Measurements from ENCODE around the gene ELFN2. TPM values are rescaled to one million over a fixed set of nuclear protein-coding genes. Genes with fewer than 3 reads are reported as not detected.

The ELFN2 gene
- total RNA-seq, 4 donors from 2014 or later = 0.10 to 0.59 (median 0.31) TPM

DNA sequence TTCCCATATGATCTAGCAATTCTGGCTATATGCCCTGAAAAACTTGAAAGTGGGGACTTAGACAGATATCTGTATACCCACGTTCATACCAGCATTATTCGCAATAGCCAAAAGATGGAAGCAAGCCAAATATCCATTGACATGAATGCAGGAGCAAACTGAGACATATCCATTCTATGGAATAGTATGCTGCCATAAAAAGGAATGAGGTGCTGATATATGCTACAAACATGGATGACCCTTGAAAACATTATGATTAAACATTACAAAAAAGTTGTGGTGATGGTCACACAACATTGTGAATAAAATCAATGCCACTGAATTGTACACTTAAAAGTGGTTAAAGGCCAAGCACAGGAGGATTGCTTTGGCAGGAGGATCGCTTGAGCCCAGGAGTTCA lies 33.4 kb upstream of the ELFN2 start:
- DNase-seq (ENCODE audit: low spot score in 2 of 2) = no peak
- no peaks in the 10 kb centered on the region for H3K9me3 ChIP-seq
- no peak overlapping the region for H3K4me3 ChIP-seq
- H3K4me1 ChIP-seq = no peaks in the 10 kb centered on the region
- no peaks in the 10 kb centered on the region for H3K36me3 ChIP-seq
- peaks cover 44% of the 10 kb centered on the region for H3K27me3 ChIP-seq
- TF ChIP-seq EP300 (IDR thresholded peaks at IDR 0.05) (no peak), POLR2A (IDR thresholded peaks at IDR 0.05) (no peak), POLR2AphosphoS5 (IDR thresholded peaks at IDR 0.05) (no peak)
- TF ChIP-seq, protein P1, sequence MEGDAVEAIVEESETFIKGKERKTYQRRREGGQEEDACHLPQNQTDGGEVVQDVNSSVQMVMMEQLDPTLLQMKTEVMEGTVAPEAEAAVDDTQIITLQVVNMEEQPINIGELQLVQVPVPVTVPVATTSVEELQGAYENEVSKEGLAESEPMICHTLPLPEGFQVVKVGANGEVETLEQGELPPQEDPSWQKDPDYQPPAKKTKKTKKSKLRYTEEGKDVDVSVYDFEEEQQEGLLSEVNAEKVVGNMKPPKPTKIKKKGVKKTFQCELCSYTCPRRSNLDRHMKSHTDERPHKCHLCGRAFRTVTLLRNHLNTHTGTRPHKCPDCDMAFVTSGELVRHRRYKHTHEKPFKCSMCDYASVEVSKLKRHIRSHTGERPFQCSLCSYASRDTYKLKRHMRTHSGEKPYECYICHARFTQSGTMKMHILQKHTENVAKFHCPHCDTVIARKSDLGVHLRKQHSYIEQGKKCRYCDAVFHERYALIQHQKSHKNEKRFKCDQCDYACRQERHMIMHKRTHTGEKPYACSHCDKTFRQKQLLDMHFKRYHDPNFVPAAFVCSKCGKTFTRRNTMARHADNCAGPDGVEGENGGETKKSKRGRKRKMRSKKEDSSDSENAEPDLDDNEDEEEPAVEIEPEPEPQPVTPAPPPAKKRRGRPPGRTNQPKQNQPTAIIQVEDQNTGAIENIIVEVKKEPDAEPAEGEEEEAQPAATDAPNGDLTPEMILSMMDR (IDR thresholded peaks at IDR 0.05) = no peak
- WGBS = 83% methylated on average over 3 of the region's 3 CpGs
- no peak overlapping the region for H3K27ac ChIP-seq

DNA sequence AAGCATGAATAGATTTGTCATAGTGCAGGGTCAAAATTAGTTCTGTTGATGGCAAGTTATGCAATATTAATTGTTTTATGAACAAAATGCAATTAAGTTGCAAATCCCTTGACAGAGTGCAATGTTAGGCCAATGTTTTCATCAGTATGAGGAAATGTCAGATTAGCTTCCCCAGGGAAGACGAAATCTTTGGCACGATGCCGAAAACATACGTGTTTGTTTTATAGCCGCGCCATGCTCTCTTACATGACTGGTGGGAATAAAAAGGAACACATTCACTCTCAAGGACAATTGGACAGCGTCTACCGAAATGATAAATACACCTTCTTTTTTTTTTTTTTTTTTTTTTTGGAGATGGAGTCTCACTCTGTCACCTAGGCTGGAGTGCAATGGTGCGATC lies 31.9 kb upstream of the ELFN2 start:
- no peak overlapping the region for H3K27ac ChIP-seq
- TF ChIP-seq, protein P1 (IDR thresholded peaks at IDR 0.05) = no peak
- TF ChIP-seq EP300 (IDR thresholded peaks at IDR 0.05) (no peak), POLR2AphosphoS5 (IDR thresholded peaks at IDR 0.05) (no peak), POLR2A (IDR thresholded peaks at IDR 0.05) (no peak)
- H3K4me1 ChIP-seq = no peaks in the 10 kb centered on the region
- 71% methylated on average over 9 of the region's 9 CpGs for WGBS
- no peak for DNase-seq (ENCODE audit: low spot score in 2 of 2)
- H3K9me3 ChIP-seq = no peaks in the 10 kb centered on the region
- H3K4me3 ChIP-seq = no peak overlapping the region
- H3K27me3 ChIP-seq = peaks cover 49% of the 10 kb centered on the region
- no peaks in the 10 kb centered on the region for H3K36me3 ChIP-seq

DNA sequence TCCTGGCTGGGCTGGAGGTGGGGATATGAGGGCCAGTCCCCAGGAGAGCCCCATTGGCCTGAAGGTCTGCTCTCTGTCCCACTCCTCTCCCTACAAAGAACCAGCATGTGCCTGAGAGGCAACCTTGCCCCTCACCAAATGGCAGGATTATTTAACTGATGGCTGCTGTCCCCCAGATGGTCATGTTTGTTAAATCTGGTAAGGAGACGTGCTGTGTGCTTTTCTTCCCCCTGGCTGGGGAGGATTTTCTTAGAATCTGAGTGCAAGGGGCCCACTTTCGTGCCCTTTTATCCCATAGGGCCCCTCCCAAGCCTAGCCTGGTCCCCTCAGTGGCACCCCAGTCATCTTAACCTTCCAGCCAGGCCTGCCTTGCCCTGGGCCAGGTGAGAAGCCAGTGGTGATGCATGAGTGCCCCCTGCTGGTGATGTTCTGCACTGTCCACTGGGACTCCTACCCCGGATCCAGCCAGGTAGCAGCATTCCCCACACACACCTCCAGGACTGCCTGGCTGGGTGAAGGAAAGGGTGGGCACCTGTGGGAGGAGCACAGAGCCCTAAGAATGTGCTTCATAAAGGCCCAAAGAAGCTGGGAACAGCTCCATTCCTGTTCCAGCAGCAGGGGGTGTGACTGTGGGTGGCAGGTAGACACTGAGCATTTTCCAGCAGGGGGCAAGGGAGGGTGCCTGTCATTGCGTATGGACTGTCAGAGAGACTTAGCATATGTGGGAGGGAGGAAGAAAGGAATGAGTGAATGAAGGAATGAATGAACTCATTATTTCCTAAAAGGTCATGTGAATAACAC lies 30.0 kb upstream of the ELFN2 start:
- no peaks in the 10 kb centered on the region for H3K4me1 ChIP-seq
- H3K27me3 ChIP-seq = peaks cover 57% of the 10 kb centered on the region
- no peaks in the 10 kb centered on the region for H3K36me3 ChIP-seq
- DNase-seq (ENCODE audit: low spot score in 2 of 2) = peak in 1 of 2 donors; percentile 75
- TF ChIP-seq, protein P1 (IDR thresholded peaks at IDR 0.05) = peak; percentile 74 to 77
- no peak for TF ChIP-seq POLR2AphosphoS5 (IDR thresholded peaks at IDR 0.05)
- H3K27ac ChIP-seq = no peak overlapping the region
- H3K4me3 ChIP-seq = no peak overlapping the region
- WGBS = 33% methylated on average over 1 of the region's 4 CpGs
- no peaks in the 10 kb centered on the region for H3K9me3 ChIP-seq

GRCh38 chr22:37456346-37456745 lies 29.1 kb upstream of the ELFN2 start:
- 73% methylated on average over 17 of the region's 17 CpGs for WGBS
- H3K27ac ChIP-seq = no peak overlapping the region
- H3K4me3 ChIP-seq = no peak overlapping the region
- DNase-seq (ENCODE audit: low spot score in 2 of 2) = no peak
- no peaks in the 10 kb centered on the region for H3K9me3 ChIP-seq
- TF ChIP-seq, protein P1 (IDR thresholded peaks at IDR 0.05) = no peak
- TF ChIP-seq POLR2AphosphoS5 (IDR thresholded peaks at IDR 0.05) = no peak
- TF ChIP-seq EP300 (IDR thresholded peaks at IDR 0.05) = no peak
- no peak for TF ChIP-seq POLR2A (IDR thresholded peaks at IDR 0.05)
- H3K4me1 ChIP-seq = no peaks in the 10 kb centered on the region
- H3K36me3 ChIP-seq = no peaks in the 10 kb centered on the region
- peaks cover 50% of the 10 kb centered on the region for H3K27me3 ChIP-seq

- 77% methylated on average over 12 of the region's 14 CpGs for WGBS
- H3K27ac ChIP-seq = no peak overlapping the region
- TF ChIP-seq EP300 (IDR thresholded peaks at IDR 0.05) (no peak), POLR2A (IDR thresholded peaks at IDR 0.05) (no peak), POLR2AphosphoS5 (IDR thresholded peaks at IDR 0.05) (no peak)
- TF ChIP-seq, protein P1 (IDR thresholded peaks at IDR 0.05) = no peak
- peaks cover 50% of the 10 kb centered on the region for H3K27me3 ChIP-seq
- DNase-seq (ENCODE audit: low spot score in 2 of 2) = no peak
- no peaks in the 10 kb centered on the region for H3K4me1 ChIP-seq
- H3K36me3 ChIP-seq = no peaks in the 10 kb centered on the region
- H3K4me3 ChIP-seq = no peak overlapping the region
- no peaks in the 10 kb centered on the region for H3K9me3 ChIP-seq
These were observed 28.6 kb upstream of the ELFN2 start for GRCh38 chr22:37455896-37456295.
